Measurements from ENCODE around the gene CDC123.

GRCh38 chr10:12205082-12205481 lies 9.1 kb downstream of the CDC123 start:
- TF ChIP-seq CTCF (conservative IDR thresholded peaks at IDR 0.05; ENCODE audit: low read length) (no peak), EZH2phosphoT487 (IDR thresholded peaks at IDR 0.05; ENCODE audit: borderline replicate concordance) (no peak)
